ENCODE measurements around the gene TLK2. TPM values are rescaled to one million over a fixed set of nuclear protein-coding genes. Genes with fewer than 3 reads are reported as not detected.
A peak's percentile ranks its signal among the peaks of the same experiment; 100 is the strongest.
"Not testable (repeated sequence)": the region's sequence is repeated elsewhere in the genome, so short reads cannot be mapped to it uniquely, and the experiment has no call there.

TLK2 gene
- total RNA-seq, 1 experiment from 2014 or later, result 54.6 TPM

GRCh38 chr17:62477718-62478408 lies 762 bp upstream of the TLK2 start:
- DNase-seq (ENCODE audit: low read depth, low spot score); intact Hi-C loops (cut with micrococcal nuclease; ENCODE audit: unreplicated experiment); BruUV-seq (replicated peaks): not testable (repeated sequence)

DNA sequence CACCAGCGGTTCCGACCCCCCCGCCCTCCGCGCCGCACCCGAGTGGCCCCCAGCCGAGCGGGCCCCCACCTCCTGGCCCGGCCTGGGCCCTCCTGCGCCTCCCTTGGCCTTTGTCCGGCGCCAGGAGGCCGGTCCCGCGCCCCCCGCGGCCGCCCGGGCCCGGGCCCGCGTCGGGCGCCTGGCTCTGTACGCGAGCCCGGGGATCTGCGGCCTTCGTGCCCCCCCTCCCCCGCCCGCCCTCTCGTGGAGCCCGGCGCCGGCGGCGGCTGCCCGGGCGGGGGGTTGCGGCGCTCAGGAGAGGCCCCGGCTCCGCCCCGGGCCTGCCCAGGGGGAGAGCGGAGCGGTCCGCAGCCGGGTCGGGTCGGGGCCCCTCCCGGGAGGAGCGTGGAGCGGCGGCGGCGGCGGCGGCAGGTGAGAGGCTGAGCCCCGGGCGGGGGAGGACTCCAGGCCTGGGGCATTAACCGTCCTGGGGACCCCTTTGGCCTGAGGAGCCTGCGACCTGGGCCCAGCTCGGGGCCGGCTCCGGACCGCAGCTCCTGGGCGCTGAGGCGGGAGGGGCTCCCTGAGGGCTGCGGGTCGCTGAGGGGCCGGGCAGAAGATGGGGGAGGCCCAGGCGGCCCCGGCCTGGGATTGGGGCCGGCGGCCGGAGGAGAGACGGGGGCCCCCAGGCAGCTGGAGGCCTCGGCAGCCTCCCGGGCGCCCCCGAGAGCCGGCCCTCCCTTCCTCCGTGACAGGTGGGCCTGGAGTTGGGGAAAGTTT lies 434 bp downstream of the TLK2 start:
- not testable (repeated sequence) for BruUV-seq (replicated peaks)

More at GRCh38 chr17:62477718-62478408, 762 bp upstream of the TLK2 start:
- POLR2A ChIA-PET; H3K36me3 ChIP-seq (ENCODE audit: control insufficient read depth, insufficient read depth, low read length); in situ Hi-C loops (cut with HindIII; ENCODE audit: low pct_unique_long_range_greater_than_20kb, low sequenced_read_pairs); H3K9me3 ChIP-seq (ENCODE audit: control insufficient read depth, insufficient read depth, low read depth, low read length); H3K27me3 ChIP-seq (ENCODE audit: control insufficient read depth, insufficient read depth, low read length): not testable (repeated sequence)
- Histone ChIP-seq H3K4me3 (ENCODE audit: low read depth in 2 of 2, low read length in 2 of 2) (peak overlapping the region; percentile 64 to 73), H3K4me1 (ENCODE audit: control insufficient read depth, insufficient read depth, low read length) (peaks cover 11% of the 10 kb centered on the region), H3K27ac (ENCODE audit: low read length) (peak overlapping the region; percentile 83)
- CTCF ChIA-PET, result interaction anchor here (0.6 kb wide), 1 partner anchor 56 kb away, joined by 3 read pairs; no protein-coding TSS in a partner anchor
- TF ChIP-seq TCF7L2 (IDR thresholded peaks at IDR 0.05; ENCODE audit: low read depth, low read length), result peak; percentile 77; the same call in 1 of the 2 replicates
- ATAC-seq, result peak; percentile 35

DNA sequence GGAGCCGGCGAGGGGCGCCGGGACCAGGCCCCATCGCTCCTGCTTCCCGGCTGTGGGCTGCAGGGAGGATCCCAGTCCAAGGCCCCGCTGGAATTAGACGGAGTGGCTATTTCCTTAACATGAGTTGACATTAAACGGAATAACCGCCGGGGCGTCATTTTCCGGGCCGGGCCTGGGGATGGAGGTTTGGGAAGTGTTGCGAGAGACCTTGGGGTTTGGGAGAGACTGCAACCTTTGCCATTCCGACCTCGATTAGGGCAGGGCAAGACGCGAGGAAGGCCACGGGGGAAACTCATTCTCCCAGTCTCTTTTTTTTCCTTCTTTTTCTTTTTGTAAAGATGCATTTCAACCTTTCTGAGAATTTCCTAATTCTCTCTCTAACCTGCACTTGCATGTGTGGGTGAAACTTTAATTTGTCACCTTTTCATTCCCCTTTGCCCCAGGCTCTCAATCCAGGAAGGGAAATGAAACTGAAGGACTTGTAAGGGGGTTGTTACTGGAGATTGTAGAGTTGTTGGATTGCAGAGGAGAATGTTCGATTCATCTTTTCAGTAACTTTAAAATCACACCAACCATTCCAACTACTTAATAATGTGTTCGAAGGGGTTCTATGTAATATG lies 1.1 kb downstream of the TLK2 start:
- BruUV-seq (replicated peaks); H3K4me1 ChIP-seq (ENCODE audit: control insufficient read depth, insufficient read depth, low read length); CTCF ChIA-PET; H3K36me3 ChIP-seq (ENCODE audit: control insufficient read depth, insufficient read depth, low read length); H3K9me3 ChIP-seq (ENCODE audit: control insufficient read depth, insufficient read depth, low read depth, low read length); in situ Hi-C loops (cut with HindIII; ENCODE audit: low pct_unique_long_range_greater_than_20kb, low sequenced_read_pairs); DNase-seq (ENCODE audit: low read depth, low spot score); H3K27me3 ChIP-seq (ENCODE audit: control insufficient read depth, insufficient read depth, low read length); POLR2A ChIA-PET; intact Hi-C loops (cut with micrococcal nuclease; ENCODE audit: unreplicated experiment): not testable (repeated sequence)
- Histone ChIP-seq H3K4me3 (ENCODE audit: low read depth in 2 of 2, low read length in 2 of 2) (peak overlapping the region; percentile 64 to 65), H3K27ac (ENCODE audit: low read length) (peak overlapping the region; percentile 92)
- ATAC-seq, result peak; percentile 13

More for the DNA sequence above, 434 bp downstream of the TLK2 start:
- peak; percentile 61 for ATAC-seq
- intact Hi-C loops (cut with micrococcal nuclease; ENCODE audit: unreplicated experiment); H3K4me1 ChIP-seq (ENCODE audit: control insufficient read depth, insufficient read depth, low read length); H3K36me3 ChIP-seq (ENCODE audit: control insufficient read depth, insufficient read depth, low read length); POLR2A ChIA-PET; H3K9me3 ChIP-seq (ENCODE audit: control insufficient read depth, insufficient read depth, low read depth, low read length); H3K27me3 ChIP-seq (ENCODE audit: control insufficient read depth, insufficient read depth, low read length); DNase-seq (ENCODE audit: low read depth, low spot score); in situ Hi-C loops (cut with HindIII; ENCODE audit: low pct_unique_long_range_greater_than_20kb, low sequenced_read_pairs): not testable (repeated sequence)
- CTCF ChIA-PET, result interaction anchor here (0.6 kb wide), 1 partner anchor 58 kb away, joined by 3 read pairs; no protein-coding TSS in a partner anchor
- peak overlapping the region; percentile 64 to 65 for H3K4me3 ChIP-seq (ENCODE audit: low read depth in 2 of 2, low read length in 2 of 2)
- peak overlapping the region; percentile 92; the same call in 1 of the 2 replicates for H3K27ac ChIP-seq (ENCODE audit: low read length)

- BruUV-seq (replicated peaks); POLR2A ChIA-PET; H3K4me1 ChIP-seq (ENCODE audit: control insufficient read depth, insufficient read depth, low read length); in situ Hi-C loops (cut with HindIII; ENCODE audit: low pct_unique_long_range_greater_than_20kb, low sequenced_read_pairs); ATAC-seq; H3K9me3 ChIP-seq (ENCODE audit: control insufficient read depth, insufficient read depth, low read depth, low read length); H3K4me3 ChIP-seq (ENCODE audit: low read depth in 2 of 2, low read length in 2 of 2); intact Hi-C loops (cut with micrococcal nuclease; ENCODE audit: unreplicated experiment); CTCF ChIA-PET; DNase-seq (ENCODE audit: low read depth, low spot score); H3K27ac ChIP-seq (ENCODE audit: low read length); H3K36me3 ChIP-seq (ENCODE audit: control insufficient read depth, insufficient read depth, low read length); H3K27me3 ChIP-seq (ENCODE audit: control insufficient read depth, insufficient read depth, low read length): not testable (repeated sequence)
Measured at GRCh38 chr17:62482553-62482952, 3.9 kb downstream of the TLK2 start.

- H3K27ac ChIP-seq (ENCODE audit: low read length); H3K36me3 ChIP-seq (ENCODE audit: control insufficient read depth, insufficient read depth, low read length); BruUV-seq (replicated peaks); intact Hi-C loops (cut with micrococcal nuclease; ENCODE audit: unreplicated experiment); in situ Hi-C loops (cut with HindIII; ENCODE audit: low pct_unique_long_range_greater_than_20kb, low sequenced_read_pairs); H3K9me3 ChIP-seq (ENCODE audit: control insufficient read depth, insufficient read depth, low read depth, low read length); CTCF ChIA-PET; H3K27me3 ChIP-seq (ENCODE audit: control insufficient read depth, insufficient read depth, low read length); H3K4me3 ChIP-seq (ENCODE audit: low read depth in 2 of 2, low read length in 2 of 2); DNase-seq (ENCODE audit: low read depth, low spot score); ATAC-seq; POLR2A ChIA-PET; H3K4me1 ChIP-seq (ENCODE audit: control insufficient read depth, insufficient read depth, low read length): not testable (repeated sequence)
Measured at GRCh38 chr17:62490990-62491389, 12.4 kb downstream of the TLK2 start.

GRCh38 chr17:62493049-62493655 lies 14.5 kb downstream of the TLK2 start:
- H3K36me3 ChIP-seq (ENCODE audit: control insufficient read depth, insufficient read depth, low read length); CTCF ChIA-PET; DNase-seq (ENCODE audit: low read depth, low spot score); ATAC-seq; H3K4me3 ChIP-seq (ENCODE audit: low read depth in 2 of 2, low read length in 2 of 2); intact Hi-C loops (cut with micrococcal nuclease; ENCODE audit: unreplicated experiment); POLR2A ChIA-PET; BruUV-seq (replicated peaks); H3K4me1 ChIP-seq (ENCODE audit: control insufficient read depth, insufficient read depth, low read length); in situ Hi-C loops (cut with HindIII; ENCODE audit: low pct_unique_long_range_greater_than_20kb, low sequenced_read_pairs); H3K27me3 ChIP-seq (ENCODE audit: control insufficient read depth, insufficient read depth, low read length); H3K9me3 ChIP-seq (ENCODE audit: control insufficient read depth, insufficient read depth, low read depth, low read length); H3K27ac ChIP-seq (ENCODE audit: low read length): not testable (repeated sequence)

- H3K4me1 ChIP-seq (ENCODE audit: control insufficient read depth, insufficient read depth, low read length); H3K36me3 ChIP-seq (ENCODE audit: control insufficient read depth, insufficient read depth, low read length); BruUV-seq (replicated peaks); H3K4me3 ChIP-seq (ENCODE audit: low read depth in 2 of 2, low read length in 2 of 2); H3K27ac ChIP-seq (ENCODE audit: low read length); H3K9me3 ChIP-seq (ENCODE audit: control insufficient read depth, insufficient read depth, low read depth, low read length); ATAC-seq; intact Hi-C loops (cut with micrococcal nuclease; ENCODE audit: unreplicated experiment); H3K27me3 ChIP-seq (ENCODE audit: control insufficient read depth, insufficient read depth, low read length); DNase-seq (ENCODE audit: low read depth, low spot score); CTCF ChIA-PET; POLR2A ChIA-PET; in situ Hi-C loops (cut with HindIII; ENCODE audit: low pct_unique_long_range_greater_than_20kb, low sequenced_read_pairs): not testable (repeated sequence)
Measured at GRCh38 chr17:62494073-62494472, 15.4 kb downstream of the TLK2 start.

Measured in Panc1 (cell line).